GOT3 (cell line): ENCODE measurements around the gene QTRT2.

Source experiments
- DNase-seq: peaks from one replicate; lab custom pipeline; 2025; ENCODE audit warnings: mixed read lengths; lab: John Stamatoyannopoulos, UW

QTRT2 gene

DNA sequence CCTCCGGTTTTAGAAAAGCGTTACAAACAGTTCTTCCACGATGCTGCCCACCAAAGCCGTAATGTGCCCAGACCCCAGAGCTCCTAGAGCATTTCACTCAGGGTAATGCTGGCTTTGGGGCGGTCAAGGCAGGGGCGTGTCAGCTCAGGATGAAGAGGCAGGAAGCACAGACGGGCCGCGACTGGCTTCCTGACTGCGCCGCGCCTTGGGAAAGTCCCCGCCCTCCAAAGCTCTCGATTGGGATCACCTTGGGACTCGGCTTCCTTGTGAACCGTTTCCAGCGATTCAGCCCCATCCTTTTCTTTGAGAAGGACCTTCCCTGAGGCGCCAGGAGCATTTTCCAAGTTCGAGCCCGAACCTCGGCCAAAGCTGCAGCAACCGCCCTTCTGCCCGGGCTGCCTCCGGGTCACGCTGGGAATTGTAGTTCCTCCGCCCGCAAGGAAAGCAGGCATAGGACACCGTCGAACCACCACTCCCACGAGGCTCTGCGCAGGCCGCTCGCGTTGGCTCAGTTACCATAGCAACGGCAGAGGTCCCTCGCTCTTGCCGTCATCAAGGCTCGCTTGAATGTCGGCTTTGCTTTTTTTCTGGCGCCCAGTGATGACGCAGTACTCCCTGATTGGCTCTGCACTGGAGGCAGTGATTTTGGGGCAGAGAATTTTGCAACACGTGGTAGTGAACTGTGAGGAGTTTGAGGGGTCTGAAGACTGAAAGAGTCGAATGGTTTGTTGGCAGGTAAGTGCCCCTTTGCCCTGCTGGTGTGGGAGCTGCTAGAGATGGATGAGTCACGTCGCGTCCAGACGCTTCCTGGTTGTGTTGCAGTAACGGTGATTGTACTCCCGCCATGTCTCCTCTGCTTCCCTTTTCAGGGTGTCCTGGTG is at the start of gene QTRT2, which contains the start of gene CCDC191:
Gene QTRT2, plus strand, starts transcription at position 608 of the 881 bp plus-strand sequence. CDS start 8,521 bp downstream, outside the sequence.
Gene CCDC191, minus strand, starts transcription at position 397 of the 881 bp plus-strand sequence. Its CDS starts 60 bp downstream, at position 337.
- peak; percentile 95 for DNase-seq

GRCh38 chr3:114011059-114011797 is 45.3 kb upstream of the QTRT2 start:
- no peak for DNase-seq

DNA sequence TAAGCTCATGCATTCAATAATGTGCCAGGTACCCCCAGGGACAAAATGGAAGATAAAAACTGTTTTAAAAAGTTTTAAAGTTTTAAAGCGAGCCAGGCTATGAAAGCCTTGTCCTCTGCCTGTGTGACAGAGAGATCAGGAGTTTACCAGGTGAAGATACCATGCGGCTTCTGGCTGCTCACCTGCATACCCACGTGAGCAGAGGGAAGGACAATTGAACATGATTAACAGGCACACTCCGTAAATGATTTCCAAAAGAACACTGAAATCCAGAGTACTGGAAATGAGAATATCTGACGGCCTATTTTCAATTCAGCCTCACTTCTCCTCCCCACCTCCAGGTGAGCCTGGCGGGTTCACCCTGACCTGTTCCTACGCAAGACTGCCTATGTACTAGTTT is 42.3 kb upstream of the QTRT2 start:
- DNase-seq, result no peak

GRCh38 chr3:114019486-114019885 is 37.1 kb upstream of the QTRT2 start:
- DNase-seq, result no peak

GRCh38 chr3:114020907-114021306 is 35.6 kb upstream of the QTRT2 start:
- no peak for DNase-seq

DNA sequence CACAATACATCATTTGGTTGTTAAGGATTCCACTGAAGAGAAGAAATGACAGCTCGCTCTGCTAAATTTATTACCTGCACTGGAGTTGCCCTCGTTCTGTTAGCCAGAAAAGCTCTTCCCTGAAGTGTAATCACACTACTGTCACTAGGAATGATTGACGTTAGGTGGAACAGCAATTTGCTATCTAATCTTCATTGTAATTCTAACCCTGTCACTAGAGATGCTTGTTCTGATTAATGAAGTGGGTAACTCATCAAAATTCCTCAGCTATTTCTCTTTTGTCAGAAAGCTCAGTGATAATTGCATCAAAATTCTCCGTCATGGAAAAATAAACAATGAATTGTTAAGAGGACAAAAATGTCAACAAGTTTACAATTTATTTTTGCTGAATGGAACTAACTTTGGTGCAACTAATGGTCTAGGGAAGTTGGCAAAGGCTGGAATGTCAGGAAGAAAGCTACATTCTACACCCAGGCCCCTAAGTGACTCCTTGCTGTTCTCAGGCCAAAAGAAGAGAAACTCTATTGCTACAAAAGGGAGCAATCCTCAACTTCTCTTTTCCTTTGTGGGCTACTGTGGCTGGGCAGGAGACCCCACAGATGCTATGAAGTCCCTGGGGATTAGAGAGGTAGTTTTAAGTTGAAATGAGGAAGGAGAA is 34.3 kb upstream of the QTRT2 start:
- no peak for DNase-seq

DNA sequence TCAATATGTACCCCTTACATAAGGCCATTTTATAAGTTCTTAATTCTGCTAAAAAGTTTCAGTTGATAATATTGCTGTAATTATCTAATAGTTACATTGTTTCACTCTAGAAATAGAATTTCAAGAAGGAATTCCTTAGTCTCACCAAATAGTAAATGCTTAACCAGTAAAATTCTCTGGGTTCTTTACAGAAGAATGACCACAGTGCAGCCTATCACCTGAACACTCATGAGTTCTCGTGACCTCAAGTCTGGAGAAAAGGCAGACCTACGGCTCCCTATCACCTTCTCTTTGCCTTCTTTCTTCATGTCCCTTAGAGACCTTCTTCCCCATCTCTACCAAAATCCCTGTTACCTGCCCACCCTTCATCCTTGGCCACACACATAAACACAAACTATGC is 31.1 kb upstream of the QTRT2 start:
- DNase-seq, result no peak

DNA sequence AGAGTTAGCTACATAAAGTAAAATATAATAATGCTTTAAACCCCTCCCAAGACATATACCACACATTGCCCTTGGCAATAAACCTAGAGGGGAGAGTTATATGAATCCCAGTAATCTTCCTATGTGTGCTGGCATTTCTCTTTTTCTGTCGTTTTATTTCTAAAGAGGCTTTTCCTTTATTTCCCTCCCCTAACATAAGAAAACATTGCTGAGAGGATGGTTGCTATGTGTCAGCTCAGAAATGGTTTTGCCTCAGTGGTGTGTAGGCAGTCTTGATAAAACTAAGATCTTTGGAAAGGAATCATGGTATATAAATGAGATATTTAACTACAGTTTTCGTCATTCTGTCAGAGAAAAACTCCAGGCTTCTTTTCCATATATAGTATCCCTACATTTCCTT is 30.2 kb upstream of the QTRT2 start:
- DNase-seq, result no peak

DNA sequence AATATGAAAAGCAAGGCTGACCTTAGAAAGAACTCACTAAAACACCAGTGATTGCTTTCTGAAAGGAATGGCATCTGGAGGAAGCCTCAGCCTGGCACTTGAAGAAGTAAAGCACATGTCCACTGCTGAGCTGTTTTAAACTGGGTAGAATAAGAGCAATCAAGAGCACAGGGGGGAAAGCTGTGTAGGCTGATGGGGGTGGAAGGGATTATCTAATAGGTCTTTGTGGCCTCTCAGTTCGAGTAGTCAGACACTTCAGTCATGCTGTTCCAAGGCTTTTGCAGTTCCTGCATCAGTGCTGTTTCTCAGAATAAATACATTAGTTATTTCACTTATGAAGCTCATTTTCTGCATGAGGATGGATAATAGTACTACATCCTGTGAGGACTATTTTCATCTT is 22.8 kb upstream of the QTRT2 start:
- no peak for DNase-seq

GRCh38 chr3:114034211-114034610 is 22.3 kb upstream of the QTRT2 start:
- no peak for DNase-seq

GRCh38 chr3:114034787-114035545 is 21.6 kb upstream of the QTRT2 start:
- DNase-seq, result no peak

DNA sequence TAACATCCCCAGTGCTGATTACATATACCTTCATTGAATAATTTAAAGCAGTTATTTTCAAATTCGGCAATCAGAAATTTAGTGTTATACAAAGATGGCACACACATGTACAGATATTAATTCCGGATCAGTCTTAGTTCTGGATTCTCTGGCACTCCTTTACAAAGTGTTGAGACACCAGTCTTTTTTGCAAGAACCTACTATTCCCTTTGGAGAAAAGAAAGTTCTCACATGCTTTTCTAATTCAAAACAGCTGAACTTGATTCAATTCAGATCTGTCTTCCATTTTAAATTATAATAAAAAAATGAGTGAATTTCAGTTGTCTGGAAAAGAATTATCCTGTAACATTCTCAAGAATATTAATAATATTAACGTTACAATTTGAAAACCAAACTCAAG is 20.6 kb upstream of the QTRT2 start:
- DNase-seq, result no peak

- no peak for DNase-seq
These were observed 13.3 kb upstream of the QTRT2 start for GRCh38 chr3:114043205-114043604.

DNA sequence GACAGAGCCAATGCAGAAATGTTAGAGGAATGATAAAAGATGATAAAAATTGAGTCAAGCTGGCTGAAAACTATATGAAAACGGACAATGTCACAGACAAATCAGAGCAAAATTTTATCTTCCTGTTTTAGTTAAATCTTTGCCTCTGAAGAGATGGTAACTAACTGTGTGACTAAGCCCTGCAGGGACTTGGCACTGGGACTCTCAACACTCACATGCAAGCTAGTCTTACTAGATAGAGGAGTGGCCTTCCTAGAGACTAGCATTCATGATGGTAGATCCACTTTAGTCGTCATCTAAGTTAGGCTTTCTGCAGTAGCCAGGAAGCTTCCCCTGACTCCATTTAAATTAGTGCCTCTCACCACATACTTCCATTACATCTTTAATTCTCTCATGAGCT is 4.3 kb upstream of the QTRT2 start:
- DNase-seq, result no peak

GRCh38 chr3:114057011-114057347 is 442 bp downstream of the QTRT2 start:
- no peak for DNase-seq

GRCh38 chr3:114058646-114059045 is 2.1 kb downstream of the QTRT2 start:
- no peak for DNase-seq

GRCh38 chr3:114060906-114061655 is 4.5 kb downstream of the QTRT2 start:
- no peak for DNase-seq

GRCh38 chr3:114067804-114068203 is 11.3 kb downstream of the QTRT2 start:
- DNase-seq, result no peak

DNA sequence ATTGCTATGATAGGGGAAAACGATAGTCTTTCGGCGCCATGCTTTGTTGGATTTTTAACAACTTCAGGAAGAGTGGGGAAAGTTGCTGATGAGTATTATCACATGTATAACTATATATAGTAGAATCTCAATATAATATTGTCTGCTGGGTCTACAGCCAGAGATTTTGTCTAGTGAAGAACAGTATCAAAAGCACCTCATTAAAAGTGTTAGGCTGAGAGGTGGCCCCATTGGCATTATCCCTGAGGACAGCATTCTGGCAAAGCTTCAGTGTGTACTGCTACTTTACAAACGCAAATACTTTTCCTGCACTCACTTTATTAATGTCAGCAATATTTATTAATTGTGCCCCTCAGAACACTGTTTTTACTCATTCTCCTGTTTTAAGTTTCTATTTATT is 11.8 kb downstream of the QTRT2 start:
- no peak for DNase-seq

DNA sequence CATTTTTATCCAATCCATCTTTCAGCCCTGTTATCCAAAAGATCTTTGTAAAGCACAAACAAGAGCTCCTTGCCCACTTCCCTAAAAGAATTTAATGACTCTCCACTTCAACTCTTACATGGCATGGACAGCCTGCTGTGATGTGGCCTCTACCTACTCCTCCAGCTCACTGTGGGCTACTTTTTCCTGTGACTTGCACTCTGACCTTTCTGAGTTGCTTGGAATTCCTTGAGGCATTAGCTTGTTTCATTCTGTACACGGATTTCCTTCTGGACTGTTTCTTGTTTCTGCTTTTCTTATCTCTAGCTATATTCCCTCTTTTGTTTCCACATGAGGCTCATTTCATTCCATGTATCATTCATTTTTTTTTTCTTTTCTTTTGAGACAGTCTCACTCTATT is 15.2 kb downstream of the QTRT2 start:
- no peak for DNase-seq

- no peak for DNase-seq
These were observed 20.2 kb downstream of the QTRT2 start for GRCh38 chr3:114076711-114077110.
